ENCODE data around the gene EYA2. TPM values are rescaled to one million over a fixed set of nuclear protein-coding genes. Genes with fewer than 3 reads are reported as not detected.

EYA2 gene
- total RNA-seq, 2 donors from 2014 or later, result 3.5 to 3.8 TPM

DNA sequence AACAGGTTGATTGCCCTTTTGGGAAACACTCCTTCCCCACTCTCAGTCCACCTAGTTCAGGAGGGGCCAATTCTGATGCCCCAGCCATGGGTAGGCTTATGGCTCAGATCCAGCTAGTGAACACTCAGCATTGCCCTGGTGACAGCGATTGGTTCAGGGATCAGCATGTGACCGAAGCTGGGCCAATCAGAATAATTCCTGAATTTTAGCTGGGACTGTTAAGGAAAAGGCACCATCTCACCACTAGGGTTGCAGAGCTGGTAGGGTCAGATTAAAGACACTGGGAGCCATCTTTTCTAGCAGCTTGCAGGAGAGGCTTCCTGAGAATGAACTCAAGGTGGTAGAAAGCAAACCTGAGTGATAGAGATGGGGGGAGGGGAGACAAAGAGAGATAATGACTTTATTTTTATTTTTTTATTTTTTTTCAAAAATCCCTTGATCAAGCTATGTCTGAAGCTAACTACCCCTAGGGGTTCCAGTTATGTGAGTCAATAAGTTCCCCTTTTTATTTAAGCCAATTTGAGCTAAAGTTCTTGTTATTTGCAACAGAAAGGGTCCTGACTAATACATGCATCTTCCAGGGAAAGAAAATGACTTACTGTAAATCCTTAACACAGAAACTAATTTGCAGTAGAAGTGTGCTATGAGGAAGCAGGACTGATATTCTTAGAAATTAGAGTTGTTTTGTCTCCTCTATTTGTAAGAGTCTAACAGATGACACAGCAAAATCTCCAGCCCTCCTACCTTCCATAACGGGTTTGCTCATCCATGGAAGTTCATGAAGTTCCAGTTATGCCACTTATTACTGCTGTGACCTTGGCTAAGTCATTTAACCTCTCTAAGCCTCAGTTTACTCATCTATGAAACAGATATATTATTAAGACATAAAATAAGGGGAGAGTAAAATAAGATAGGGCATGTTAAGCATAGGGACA is 44.7 kb downstream of the EYA2 start:
- H3K27ac ChIP-seq, result no peak overlapping the region
- H3K27me3 ChIP-seq (replicated peaks; ENCODE audit: insufficient read depth), result no peaks in the 10 kb centered on the region
- TF ChIP-seq, protein P1, sequence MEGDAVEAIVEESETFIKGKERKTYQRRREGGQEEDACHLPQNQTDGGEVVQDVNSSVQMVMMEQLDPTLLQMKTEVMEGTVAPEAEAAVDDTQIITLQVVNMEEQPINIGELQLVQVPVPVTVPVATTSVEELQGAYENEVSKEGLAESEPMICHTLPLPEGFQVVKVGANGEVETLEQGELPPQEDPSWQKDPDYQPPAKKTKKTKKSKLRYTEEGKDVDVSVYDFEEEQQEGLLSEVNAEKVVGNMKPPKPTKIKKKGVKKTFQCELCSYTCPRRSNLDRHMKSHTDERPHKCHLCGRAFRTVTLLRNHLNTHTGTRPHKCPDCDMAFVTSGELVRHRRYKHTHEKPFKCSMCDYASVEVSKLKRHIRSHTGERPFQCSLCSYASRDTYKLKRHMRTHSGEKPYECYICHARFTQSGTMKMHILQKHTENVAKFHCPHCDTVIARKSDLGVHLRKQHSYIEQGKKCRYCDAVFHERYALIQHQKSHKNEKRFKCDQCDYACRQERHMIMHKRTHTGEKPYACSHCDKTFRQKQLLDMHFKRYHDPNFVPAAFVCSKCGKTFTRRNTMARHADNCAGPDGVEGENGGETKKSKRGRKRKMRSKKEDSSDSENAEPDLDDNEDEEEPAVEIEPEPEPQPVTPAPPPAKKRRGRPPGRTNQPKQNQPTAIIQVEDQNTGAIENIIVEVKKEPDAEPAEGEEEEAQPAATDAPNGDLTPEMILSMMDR (IDR thresholded peaks at IDR 0.05), result no peak
- DNase-seq (ENCODE audit: low spot score) (no peak), ATAC-seq (ENCODE audit: insufficient number of reproducible peaks, low FRiP score, low read depth) (no peak)
- no peak overlapping the region for H3K4me3 ChIP-seq
- no peaks in the 10 kb centered on the region for H3K4me1 ChIP-seq (ENCODE audit: control insufficient read depth in 1 of 2, low read depth in 2 of 2)
- H3K9me3 ChIP-seq, result no peaks in the 10 kb centered on the region
- no peaks in the 10 kb centered on the region for H3K36me3 ChIP-seq

DNA sequence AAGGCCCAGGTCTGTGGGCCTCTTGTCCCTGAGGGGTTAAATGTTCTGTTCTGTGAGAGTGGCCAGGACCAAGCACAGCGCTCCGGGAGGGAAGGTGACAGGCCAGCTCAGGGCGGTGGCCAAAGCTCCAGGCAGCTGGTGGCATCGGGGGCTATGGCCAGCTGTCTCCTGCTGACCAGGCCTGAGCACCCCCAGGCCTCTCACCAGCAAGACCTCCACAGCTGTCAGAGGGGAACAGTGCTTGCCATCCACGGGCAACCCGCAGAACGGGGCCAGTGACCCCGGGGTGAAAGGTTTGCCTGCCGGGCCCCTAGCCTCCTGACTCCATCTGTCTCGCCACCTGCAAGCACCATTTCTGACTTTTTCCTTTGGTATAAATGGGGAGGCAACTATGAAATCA is 46.0 kb downstream of the EYA2 start:
- no peaks in the 10 kb centered on the region for H3K27me3 ChIP-seq (replicated peaks; ENCODE audit: insufficient read depth)
- H3K4me1 ChIP-seq (ENCODE audit: control insufficient read depth in 1 of 2, low read depth in 2 of 2), result no peaks in the 10 kb centered on the region
- DNase-seq (ENCODE audit: low spot score), result no peak
- no peak overlapping the region for H3K4me3 ChIP-seq
- no peak for ATAC-seq (ENCODE audit: insufficient number of reproducible peaks, low FRiP score, low read depth)
- TF ChIP-seq, protein P1 (IDR thresholded peaks at IDR 0.05), result no peak
- H3K36me3 ChIP-seq, result no peaks in the 10 kb centered on the region
- H3K9me3 ChIP-seq, result no peaks in the 10 kb centered on the region
- no peak overlapping the region for H3K27ac ChIP-seq

DNA sequence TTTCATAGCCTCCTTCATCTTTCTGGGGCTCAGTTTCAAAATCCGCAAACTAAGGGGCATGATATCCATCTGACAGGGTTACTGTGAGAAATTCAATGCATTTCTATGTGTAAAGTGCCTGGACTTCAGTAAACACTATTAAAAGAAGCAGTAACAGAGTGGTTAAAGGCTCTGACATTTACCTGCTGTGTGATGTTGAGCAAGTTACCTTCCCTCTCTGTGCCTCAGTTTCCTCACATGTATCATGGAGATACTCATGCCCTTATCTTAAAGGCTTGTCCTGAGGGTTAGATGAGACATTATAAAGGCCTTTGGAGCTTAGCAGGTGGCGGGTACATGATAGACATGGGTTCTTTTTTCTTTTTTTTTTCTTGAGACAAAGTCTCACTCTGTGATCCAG is 46.8 kb downstream of the EYA2 start:
- no peak overlapping the region for H3K27ac ChIP-seq
- no peaks in the 10 kb centered on the region for H3K9me3 ChIP-seq
- H3K36me3 ChIP-seq, result no peaks in the 10 kb centered on the region
- no peaks in the 10 kb centered on the region for H3K27me3 ChIP-seq (replicated peaks; ENCODE audit: insufficient read depth)
- H3K4me1 ChIP-seq (ENCODE audit: control insufficient read depth in 1 of 2, low read depth in 2 of 2), result peaks cover 0 to 4% of the 10 kb centered on the region in 2 donors
- no peak for DNase-seq (ENCODE audit: low spot score)
- ATAC-seq (ENCODE audit: insufficient number of reproducible peaks, low FRiP score, low read depth), result no peak
- TF ChIP-seq, protein P1 (IDR thresholded peaks at IDR 0.05), result no peak
- H3K4me3 ChIP-seq, result no peak overlapping the region

DNA sequence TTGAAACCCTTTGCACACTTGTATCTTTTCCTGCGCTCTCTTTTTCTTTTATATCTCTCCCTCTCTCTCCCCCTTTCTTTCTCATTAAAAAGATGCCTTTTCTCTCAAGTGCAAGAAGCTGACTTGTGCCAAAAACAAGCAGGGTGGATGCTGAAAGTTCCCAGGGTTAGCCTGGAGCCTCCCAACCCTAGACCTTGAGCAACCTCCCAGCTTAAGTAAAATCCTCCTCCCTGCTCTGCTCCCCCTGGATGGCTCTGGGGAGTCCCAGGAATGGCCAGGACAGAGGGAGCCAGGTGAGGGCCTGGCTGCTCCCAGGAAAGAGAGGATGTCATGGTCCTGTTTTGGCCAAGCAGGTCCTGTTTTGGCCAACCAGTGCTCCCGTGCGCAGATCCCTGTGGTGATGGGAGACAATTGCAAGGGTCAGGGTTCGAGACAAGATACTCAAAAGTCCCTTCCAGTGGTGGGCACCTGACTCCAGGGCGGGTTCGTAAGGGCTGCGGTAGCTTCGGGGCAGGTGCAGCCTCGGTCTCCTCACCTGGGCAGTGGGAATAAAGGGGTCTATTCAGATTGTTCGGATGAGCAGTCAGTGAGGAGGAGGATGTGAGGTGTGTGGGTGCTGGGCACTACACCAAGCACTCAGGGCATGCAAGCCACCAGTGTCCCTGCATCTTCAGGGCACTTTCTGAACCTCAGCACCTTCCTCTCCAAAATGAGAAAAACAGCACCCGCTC is 49.4 kb downstream of the EYA2 start:
- TF ChIP-seq, protein P1 (IDR thresholded peaks at IDR 0.05), result no peak
- peaks cover 0 to 13% of the 10 kb centered on the region in 2 donors for H3K4me1 ChIP-seq (ENCODE audit: control insufficient read depth in 1 of 2, low read depth in 2 of 2)
- no peak overlapping the region for H3K27ac ChIP-seq
- no peaks in the 10 kb centered on the region for H3K9me3 ChIP-seq
- DNase-seq (ENCODE audit: low spot score), result no peak
- no peak overlapping the region for H3K4me3 ChIP-seq
- H3K36me3 ChIP-seq, result no peaks in the 10 kb centered on the region
- ATAC-seq (ENCODE audit: insufficient number of reproducible peaks, low FRiP score, low read depth), result no peak
- H3K27me3 ChIP-seq (replicated peaks; ENCODE audit: insufficient read depth), result no peaks in the 10 kb centered on the region

DNA sequence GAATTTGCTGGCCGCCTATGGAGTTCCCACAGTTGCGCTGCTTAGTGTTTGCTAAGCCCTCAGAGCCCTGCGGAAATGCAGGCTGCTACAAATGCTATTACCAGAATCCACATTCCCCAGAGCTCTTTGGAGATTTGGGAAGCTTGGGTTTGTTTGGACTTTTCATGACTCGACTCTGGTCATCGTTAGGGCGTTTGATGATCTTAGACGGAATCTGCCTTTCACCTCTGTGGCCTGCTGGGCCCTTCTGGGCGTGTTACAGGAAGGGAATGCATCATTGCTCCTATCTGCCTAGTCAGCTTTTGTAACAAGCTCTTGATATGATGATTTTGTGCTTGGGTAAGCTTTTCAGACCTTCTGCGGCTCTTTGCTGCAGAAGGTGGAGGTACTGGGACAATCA is 50.8 kb downstream of the EYA2 start:
- Histone ChIP-seq H3K4me1 (ENCODE audit: control insufficient read depth in 1 of 2, low read depth in 2 of 2) (peaks cover 0 to 13% of the 10 kb centered on the region in 2 donors), H3K36me3 (no peaks in the 10 kb centered on the region), H3K4me3 (no peak overlapping the region), H3K27me3 (replicated peaks; ENCODE audit: insufficient read depth) (no peaks in the 10 kb centered on the region), H3K27ac (no peak overlapping the region), H3K9me3 (no peaks in the 10 kb centered on the region)
- DNase-seq (ENCODE audit: low spot score) (no peak), ATAC-seq (ENCODE audit: insufficient number of reproducible peaks, low FRiP score, low read depth) (no peak)
- TF ChIP-seq, protein P1 (IDR thresholded peaks at IDR 0.05), result no peak

Measured in thoracic aorta (tissue), 2 donors.